Measurements from ENCODE around the gene EFHD2.
"Not testable (repeated sequence)": the region's sequence is repeated elsewhere in the genome, so short reads cannot be mapped to it uniquely, and the experiment has no call there.

DNA sequence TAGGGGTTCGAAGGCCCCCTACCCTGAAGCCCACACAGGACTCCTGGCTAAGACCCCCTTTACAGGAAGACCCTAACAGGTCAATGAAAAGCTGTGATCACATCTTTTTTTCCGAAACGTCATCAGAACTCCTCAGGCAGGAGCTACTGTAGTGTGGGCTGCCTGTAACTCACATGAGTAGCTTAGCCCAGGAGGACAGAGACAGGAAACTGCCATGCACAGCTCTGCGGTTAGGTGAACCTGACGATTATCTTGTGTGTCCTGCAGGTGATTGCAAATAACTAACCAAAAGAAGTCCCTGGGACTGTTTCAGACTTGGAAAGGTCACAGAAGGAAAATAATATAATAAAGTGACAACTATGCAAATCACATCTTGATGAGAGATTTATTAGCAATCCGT is 62.0 kb downstream of the EFHD2 start:
- TF ChIP-seq, protein P1, sequence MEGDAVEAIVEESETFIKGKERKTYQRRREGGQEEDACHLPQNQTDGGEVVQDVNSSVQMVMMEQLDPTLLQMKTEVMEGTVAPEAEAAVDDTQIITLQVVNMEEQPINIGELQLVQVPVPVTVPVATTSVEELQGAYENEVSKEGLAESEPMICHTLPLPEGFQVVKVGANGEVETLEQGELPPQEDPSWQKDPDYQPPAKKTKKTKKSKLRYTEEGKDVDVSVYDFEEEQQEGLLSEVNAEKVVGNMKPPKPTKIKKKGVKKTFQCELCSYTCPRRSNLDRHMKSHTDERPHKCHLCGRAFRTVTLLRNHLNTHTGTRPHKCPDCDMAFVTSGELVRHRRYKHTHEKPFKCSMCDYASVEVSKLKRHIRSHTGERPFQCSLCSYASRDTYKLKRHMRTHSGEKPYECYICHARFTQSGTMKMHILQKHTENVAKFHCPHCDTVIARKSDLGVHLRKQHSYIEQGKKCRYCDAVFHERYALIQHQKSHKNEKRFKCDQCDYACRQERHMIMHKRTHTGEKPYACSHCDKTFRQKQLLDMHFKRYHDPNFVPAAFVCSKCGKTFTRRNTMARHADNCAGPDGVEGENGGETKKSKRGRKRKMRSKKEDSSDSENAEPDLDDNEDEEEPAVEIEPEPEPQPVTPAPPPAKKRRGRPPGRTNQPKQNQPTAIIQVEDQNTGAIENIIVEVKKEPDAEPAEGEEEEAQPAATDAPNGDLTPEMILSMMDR (conservative IDR thresholded peaks at IDR 0.05; ENCODE audit: low read depth, low read length) = not testable (repeated sequence)
- TF ChIP-seq EZH2 (IDR thresholded peaks at IDR 0.05; ENCODE audit: low read length, unreplicated experiment) = not testable (repeated sequence)
